Kidney (tissue), 14 donors: ENCODE data around the gene LDLRAP1. TPM values are rescaled to one million over a fixed set of nuclear protein-coding genes. Genes with fewer than 3 reads are reported as not detected.

Experiments used
- DNase-seq, 5 donors: peaks; one replicate each; pipeline ENCODE4 v3.0.0-alpha.2; 2013 to 2020
- FAIRE-seq: peaks from 2 replicates; lab custom pipeline; 2012; peaks lifted over from hg19 to GRCh38; lab: Jason Lieb, UNC
- H3K27ac ChIP-seq, 2 donors: one replicate each; pipeline ENCODE4 v1.7.0; 2013; ENCODE audit warnings: low read depth in 2 of 2, low read length in 2 of 2, inconsistent platforms in 1 of 2
- H3K27me3 ChIP-seq: one replicate; pipeline ENCODE4 v1.7.1; 2013; ENCODE audit warnings: low read length, inconsistent platforms; ENCODE audit not compliant: control insufficient read depth, insufficient read depth
- H3K36me3 ChIP-seq, 3 donors: one replicate each; pipeline versions ENCODE4 v1.7.0 to v1.7.1; 2013; ENCODE audit warnings: low read length in 3 of 3, control low read depth in 1 of 3, inconsistent platforms in 1 of 3; ENCODE audit not compliant: insufficient read depth in 3 of 3, control insufficient read depth in 2 of 3
- H3K4me1 ChIP-seq, 3 donors: one replicate each; pipeline versions ENCODE4 v1.7.0 to v1.7.1; 2013; ENCODE audit warnings: low read length in 3 of 3, inconsistent platforms in 1 of 3, low read depth in 1 of 3; ENCODE audit not compliant: control insufficient read depth in 2 of 3, insufficient read depth in 2 of 3
- H3K4me3 ChIP-seq, 3 donors: one replicate each; pipeline versions ENCODE4 v1.7.0 to v1.8.1; 2013; ENCODE audit warnings: low read length in 3 of 3, control low read depth in 1 of 3, inconsistent platforms in 1 of 3
- H3K9ac ChIP-seq, 3 donors: one replicate each; pipeline versions ENCODE4 v1.7.0 to v1.7.1; 2013; ENCODE audit warnings: low read length in 3 of 3, control low read depth in 1 of 3, inconsistent platforms in 1 of 3
- H3K9me3 ChIP-seq, 3 donors: one replicate each; pipeline versions ENCODE4 v1.7.0 to v1.7.1; 2013; ENCODE audit warnings: low read length in 3 of 3, control low read depth in 1 of 3, inconsistent platforms in 1 of 3; ENCODE audit not compliant: control insufficient read depth in 2 of 3, insufficient read depth in 1 of 3
- intact Hi-C: fragments of 100-400 bp; cut with DNase I; formaldehyde crosslinking; loops from one replicate; pipeline ENCODE4 v1.11.1; 2022
- polyA plus RNA-seq: library from polyadenylated mRNA; stranded (reverse); fragments of 350-450 nt; fragmentation: Illumina TruSeq; extraction: RNeasy Lipid Tissue Mini Kit (QIAGEN cat#74804); gene quantifications from one replicate; pipeline ENCODE4 v1.2.3, GENCODE V29; 2014; ENCODE audit warnings: low read depth, low replicate concordance; ENCODE audit not compliant: insufficient read depth
- total RNA-seq: library from RNA; stranded (reverse); fragmentation: NEBNext Ultra II Directional; extraction: Animal tissue kit (Norgen Biotek cat#: 25700); gene quantifications from one replicate; pipeline ENCODE4 v1.2.1, GENCODE V29; 2021
- TF ChIP-seq, protein P1 (sequence below): IDR thresholded peaks from 3 replicates; pipeline ENCODE4 v1.5.1; 2012; ENCODE audit warnings: mild to moderate bottlenecking, moderate library complexity, borderline replicate concordance; ENCODE audit not compliant: insufficient read depth; ENCODE audit errors: extremely low read depth
- donor health status: control.
- donor health status: control.
- donor health status: control.
- donor health status: control.
- donor health status: control.
- donor health status: DM: yes; HTN: yes; CAD: no.
- donor health status: Normal renal cell carcinoma (clear cell type).

Gene LDLRAP1
- total and polyA plus RNA-seq, 2 donors from 2014 or later: 14.4 to 26.2 TPM

DNA sequence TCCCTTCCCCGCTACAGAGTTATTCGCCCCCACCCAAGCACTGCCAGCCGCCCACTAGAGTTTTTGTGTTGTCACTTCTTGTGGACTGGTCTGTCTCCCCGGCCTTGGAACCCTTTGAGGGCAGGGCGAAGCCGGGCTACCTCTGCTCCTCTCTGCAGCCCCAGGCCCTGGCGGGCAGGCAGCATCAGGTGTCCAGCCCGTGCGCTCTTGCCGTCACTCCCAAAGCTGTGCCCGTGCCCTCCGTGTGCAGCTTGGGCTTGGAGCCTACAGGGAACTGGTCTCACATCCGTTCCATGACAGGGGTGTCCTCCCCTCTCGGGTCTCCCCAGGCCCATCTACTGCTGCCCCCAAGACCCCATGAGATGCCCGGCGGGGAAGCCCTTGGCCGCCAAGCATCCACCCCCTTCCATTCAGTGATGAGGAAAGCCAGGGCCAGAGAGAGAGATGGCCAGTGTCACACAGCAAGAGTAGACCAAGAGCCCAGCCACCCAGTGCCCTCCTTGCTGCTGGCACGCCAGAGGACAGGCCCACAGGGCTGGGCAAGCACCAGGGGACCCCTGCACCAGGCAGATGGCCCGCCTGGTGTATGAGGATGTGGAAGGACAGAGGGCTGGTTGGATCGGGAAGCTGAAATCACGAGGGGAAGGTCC, 15.3 kb upstream of the LDLRAP1 start:
- DNase-seq (no peak), FAIRE-seq (no peak)
- no peaks in the 10 kb centered on the region for H3K36me3 ChIP-seq
- no peak overlapping the region for H3K27ac ChIP-seq
- no peak overlapping the region for H3K9ac ChIP-seq
- H3K4me3 ChIP-seq: no peak overlapping the region
- peaks cover 0 to 9% (median 0%) of the 10 kb centered on the region in 3 donors for H3K9me3 ChIP-seq
- TF ChIP-seq, protein P1, sequence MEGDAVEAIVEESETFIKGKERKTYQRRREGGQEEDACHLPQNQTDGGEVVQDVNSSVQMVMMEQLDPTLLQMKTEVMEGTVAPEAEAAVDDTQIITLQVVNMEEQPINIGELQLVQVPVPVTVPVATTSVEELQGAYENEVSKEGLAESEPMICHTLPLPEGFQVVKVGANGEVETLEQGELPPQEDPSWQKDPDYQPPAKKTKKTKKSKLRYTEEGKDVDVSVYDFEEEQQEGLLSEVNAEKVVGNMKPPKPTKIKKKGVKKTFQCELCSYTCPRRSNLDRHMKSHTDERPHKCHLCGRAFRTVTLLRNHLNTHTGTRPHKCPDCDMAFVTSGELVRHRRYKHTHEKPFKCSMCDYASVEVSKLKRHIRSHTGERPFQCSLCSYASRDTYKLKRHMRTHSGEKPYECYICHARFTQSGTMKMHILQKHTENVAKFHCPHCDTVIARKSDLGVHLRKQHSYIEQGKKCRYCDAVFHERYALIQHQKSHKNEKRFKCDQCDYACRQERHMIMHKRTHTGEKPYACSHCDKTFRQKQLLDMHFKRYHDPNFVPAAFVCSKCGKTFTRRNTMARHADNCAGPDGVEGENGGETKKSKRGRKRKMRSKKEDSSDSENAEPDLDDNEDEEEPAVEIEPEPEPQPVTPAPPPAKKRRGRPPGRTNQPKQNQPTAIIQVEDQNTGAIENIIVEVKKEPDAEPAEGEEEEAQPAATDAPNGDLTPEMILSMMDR: no peak
- no peaks in the 10 kb centered on the region for H3K27me3 ChIP-seq
- intact Hi-C loops: no loop called here
- H3K4me1 ChIP-seq: no peaks in the 10 kb centered on the region

DNA sequence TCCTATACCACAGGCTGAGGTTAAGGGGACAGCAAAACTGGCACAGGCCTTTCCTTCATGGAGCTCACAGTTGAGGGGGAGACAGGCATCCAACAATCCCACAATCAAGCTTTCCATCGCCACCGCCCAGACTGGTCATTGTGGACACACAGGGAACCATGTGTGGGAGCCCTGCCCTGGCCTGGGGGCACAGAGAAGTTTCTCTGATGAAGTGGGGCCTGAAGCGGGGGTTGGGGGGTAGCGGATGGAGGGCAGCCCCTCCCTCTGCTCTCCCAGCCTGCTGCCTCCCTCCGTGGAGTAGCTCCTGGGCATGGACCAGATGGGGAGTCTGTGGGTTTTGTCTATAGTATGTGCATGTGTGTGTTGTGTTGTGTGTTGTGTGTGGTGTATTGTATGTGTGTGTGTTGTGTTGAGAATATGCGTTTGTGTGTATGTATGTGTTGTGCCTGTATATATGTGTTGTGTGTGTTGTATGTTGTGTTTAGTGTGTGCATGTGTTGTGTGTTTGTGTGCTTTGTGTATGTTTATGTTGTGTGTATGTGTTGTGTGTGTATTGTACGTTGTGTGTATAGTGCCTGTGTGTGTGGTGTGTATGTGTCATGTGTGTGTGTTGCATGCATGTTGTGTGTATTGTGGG, 14.4 kb upstream of the LDLRAP1 start:
- Histone ChIP-seq H3K4me3 (no peak overlapping the region), H3K36me3 (no peaks in the 10 kb centered on the region), H3K9ac (no peak overlapping the region), H3K27me3 (no peaks in the 10 kb centered on the region), H3K27ac (no peak overlapping the region), H3K4me1 (no peaks in the 10 kb centered on the region), H3K9me3 (peaks cover 0 to 9% (median 0%) of the 10 kb centered on the region in 3 donors)
- no peak for FAIRE-seq
- intact Hi-C loops: no loop called here
- TF ChIP-seq, protein P1: no peak
- DNase-seq: no peak

DNA sequence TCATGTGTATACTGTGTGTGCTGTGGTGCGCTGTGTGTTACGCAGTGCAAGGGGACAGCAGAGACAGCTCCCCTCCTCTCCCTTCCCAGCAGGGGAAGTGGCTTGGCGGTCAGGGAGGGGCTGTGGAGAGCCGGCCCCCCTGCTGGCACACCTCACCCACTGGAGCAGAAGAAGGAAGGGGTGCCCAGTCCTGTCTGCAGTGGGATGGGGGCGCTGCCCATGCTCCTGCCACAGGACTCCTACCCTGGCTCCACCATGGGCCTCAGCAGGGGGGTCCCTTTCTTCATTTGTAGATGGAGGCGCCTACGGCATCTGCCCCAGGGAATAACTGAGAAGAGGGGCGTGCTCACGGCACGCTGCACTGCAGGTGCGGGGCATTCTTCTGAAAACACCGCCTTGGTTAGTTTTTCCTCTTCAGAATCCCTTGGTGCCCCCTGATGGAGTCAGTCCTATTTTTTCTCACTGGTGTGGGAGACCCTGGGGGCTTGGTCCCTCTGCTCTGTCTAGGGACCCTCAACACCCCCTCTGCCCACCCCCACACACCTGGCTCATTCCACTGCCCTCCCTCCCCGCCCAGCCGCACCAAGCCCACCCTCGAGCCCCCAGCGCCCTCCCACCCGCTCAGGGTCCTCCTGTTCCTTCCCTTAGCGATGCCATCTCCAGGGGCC, 13.8 kb upstream of the LDLRAP1 start:
- DNase-seq (no peak), FAIRE-seq (no peak)
- H3K9me3 ChIP-seq: peaks cover 0 to 9% (median 0%) of the 10 kb centered on the region in 3 donors
- TF ChIP-seq, protein P1: no peak
- no peak overlapping the region for H3K4me3 ChIP-seq
- no peaks in the 10 kb centered on the region for H3K27me3 ChIP-seq
- intact Hi-C loops: no loop called here
- no peak overlapping the region for H3K27ac ChIP-seq
- no peaks in the 10 kb centered on the region for H3K4me1 ChIP-seq
- no peaks in the 10 kb centered on the region for H3K36me3 ChIP-seq
- no peak overlapping the region for H3K9ac ChIP-seq
